GM19438 (cell line): ENCODE results near the gene HACD1.
"Not testable (repeated sequence)": the region's sequence is repeated elsewhere in the genome, so short reads cannot be mapped to it uniquely, and the experiment has no call there.

Experiments used
- ATAC-seq: cut with Tn5 transposase; IDR thresholded peaks from one replicate; pipeline ENCODE4 v1.9.1; 2021; ENCODE audit warnings: low read depth; ENCODE audit not compliant: unreplicated experiment

The HACD1 gene

GRCh38 chr10:17587321-17587720 is 29.9 kb downstream of the HACD1 start:
- ATAC-seq, result not testable (repeated sequence)

DNA sequence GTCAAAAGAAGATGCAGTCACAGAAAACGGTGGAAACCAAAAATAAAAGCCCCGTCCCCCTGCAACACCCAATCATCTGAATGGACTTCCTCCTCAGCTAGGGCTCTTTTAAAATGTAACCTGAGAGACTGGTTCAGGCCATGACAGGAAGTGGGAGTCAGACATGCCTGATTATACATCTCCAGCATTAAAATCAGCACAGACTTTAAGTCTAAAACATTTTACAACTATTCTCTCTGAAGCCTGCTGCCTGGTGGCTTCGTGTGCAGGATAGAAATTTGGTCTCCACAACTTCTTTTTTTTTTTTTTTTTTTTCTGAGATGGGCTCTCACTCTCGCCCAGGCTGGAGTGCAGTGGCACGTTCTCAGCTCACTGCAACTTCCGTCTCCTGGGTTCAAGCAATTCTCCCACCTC is 30.3 kb downstream of the HACD1 start:
- ATAC-seq, result no peak

GRCh38 chr10:17585016-17585415 is 32.2 kb downstream of the HACD1 start:
- ATAC-seq, result peak; percentile 58

GRCh38 chr10:17580885-17581284 is 36.3 kb downstream of the HACD1 start:
- ATAC-seq, result no peak

DNA sequence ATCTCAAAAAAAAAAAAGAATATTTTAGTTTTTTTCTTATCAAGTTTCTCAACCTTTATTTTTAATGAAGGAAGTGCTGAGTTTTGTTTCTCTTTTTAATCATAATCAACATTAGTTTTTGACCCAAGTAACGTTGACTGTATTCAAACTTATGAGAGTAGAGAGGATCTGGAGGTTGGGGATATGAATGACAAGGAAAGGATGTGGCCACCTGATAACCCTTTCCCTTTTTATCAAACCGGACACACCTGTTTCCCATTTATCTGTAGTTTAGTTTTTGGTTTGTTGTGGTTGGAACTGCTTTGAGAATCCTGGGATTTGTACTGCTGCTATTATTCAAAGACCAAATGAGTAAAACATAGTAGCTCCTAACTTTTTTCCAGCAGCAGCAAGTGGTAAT is 38.6 kb downstream of the HACD1 start:
- ATAC-seq, result no peak

GRCh38 chr10:17576768-17577167 is 40.4 kb downstream of the HACD1 start:
- no peak for ATAC-seq

DNA sequence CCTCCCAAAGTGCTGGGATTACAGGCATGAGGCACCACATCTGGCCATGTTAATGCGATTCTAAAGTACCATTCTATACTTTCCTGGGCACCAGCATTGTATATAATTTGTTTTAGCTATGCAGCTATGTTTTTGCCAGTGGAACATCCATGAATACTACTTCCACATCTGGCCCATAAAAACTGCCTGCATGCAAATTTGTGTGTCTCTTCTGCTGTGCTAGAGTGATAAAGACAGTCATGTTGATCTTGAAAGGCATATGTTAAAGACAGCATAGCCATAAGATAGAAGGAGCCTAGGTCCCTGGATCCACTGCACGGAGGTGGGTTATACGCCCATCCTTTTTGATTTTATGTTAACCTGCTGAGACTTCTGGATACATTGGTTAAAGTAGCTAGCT is 52.3 kb downstream of the HACD1 start:
- ATAC-seq, result no peak

GRCh38 chr10:17563452-17563851 is 53.7 kb downstream of the HACD1 start:
- ATAC-seq, result no peak

DNA sequence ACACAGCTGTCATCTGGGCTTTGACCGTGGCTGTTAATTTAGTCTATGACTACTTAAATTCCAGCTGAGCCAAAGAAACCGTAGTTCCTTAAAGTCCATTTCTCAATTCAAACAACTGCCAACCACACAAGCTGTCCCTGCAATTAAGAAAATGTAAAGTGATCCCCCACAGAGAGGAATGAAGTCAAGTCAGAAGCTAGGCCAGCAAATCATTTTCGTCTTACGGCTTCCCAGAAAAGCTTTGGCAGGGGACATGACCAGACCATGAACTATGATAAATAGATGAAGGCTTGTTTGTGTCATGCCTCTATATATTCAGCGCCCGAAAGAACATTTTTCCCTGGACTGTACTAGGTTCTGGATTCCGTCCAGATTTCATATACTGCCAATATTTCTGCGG is 54.6 kb downstream of the HACD1 start:
- ATAC-seq, result no peak

DNA sequence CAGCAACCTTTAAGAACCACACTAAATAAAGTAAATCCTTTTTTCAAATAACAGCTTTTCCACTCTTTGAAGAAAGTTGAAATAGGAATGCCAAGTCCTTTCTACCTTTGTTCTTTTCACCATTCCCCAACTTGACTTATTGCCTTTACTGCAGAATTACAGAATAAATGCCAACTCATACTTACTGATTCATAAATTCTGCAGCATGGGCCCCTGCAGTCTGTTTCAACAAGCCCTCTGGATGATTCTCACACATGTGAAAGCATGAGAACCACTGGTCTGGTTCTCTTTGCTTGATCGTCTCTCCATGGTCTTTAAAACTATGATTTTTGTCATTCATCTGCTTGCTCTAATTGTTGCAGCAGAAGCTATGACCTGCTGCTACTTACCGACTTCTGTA is 56.1 kb downstream of the HACD1 start:
- ATAC-seq, result no peak

DNA sequence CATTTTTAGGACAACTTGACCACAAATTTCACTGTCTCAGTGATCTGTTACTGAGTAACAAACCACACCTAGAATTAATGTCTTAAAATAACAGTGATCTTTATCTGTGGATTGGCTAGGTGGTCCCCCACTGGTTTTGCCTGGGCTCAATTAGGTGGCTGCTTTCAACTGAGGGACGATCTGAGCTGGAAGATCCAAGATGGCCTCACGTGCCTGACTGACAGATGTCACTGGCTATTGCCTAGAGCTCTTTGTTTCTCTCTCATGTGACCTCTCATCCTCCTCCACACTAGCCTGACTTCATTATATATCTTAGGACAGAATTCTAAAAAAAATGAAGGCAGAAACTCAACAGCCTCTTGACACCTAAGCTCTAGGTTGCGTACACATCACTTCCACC is 59.7 kb downstream of the HACD1 start:
- no peak for ATAC-seq

DNA sequence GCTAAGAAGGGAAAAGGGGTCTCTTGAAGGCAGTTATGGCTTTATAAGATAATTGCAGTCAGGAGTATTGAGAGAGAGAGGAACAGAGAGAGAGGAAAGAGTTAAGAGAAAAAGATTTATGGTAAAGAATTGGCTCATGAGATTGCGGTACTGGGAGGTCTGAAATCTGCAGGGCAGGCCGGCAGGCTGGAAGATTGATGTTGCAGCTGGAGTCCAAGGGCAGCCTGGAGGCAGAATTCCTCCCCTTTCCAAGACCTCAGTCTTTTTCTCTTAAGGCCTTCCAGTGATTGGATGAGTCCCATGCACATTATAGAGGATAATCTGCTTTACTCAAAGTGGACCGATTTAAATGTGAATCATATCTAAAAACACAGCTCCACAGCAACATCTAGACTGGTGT is 68.4 kb downstream of the HACD1 start:
- no peak for ATAC-seq

GRCh38 chr10:17548162-17548561 is 69.0 kb downstream of the HACD1 start:
- ATAC-seq, result no peak

- no peak for ATAC-seq
These were observed 70.1 kb downstream of the HACD1 start for GRCh38 chr10:17547060-17547459.

GRCh38 chr10:17544465-17544864 is 72.7 kb downstream of the HACD1 start:
- ATAC-seq, result no peak
